PC-3 (cell line): ENCODE measurements around the gene DCLK1. TPM values are rescaled to one million over a fixed set of nuclear protein-coding genes. Genes with fewer than 3 reads are reported as not detected.

Source experiments
- ATAC-seq: fragments of 200-7000 bp; cut with Tn5 transposase; 2 replicates; pipeline ENCODE4 v1.9.1; 2020; ENCODE audit warnings: mild to moderate bottlenecking, moderate library complexity
- BruUV-seq: library from RNA; stranded (reverse); fragments of 400-500 nt; replicated peaks from 2 replicates; lab custom pipeline; 2021; lab: Mats Ljungman, UMichigan
- CTCF ChIA-PET: fragments of 300-600 bp; sonication (Branson Sonifier 250); formaldehyde crosslinking; loops from one replicate; lab custom pipeline; 2022; ENCODE audit warnings: antibody characterized with exemption; lab: Charles Lee
- POLR2A ChIA-PET: fragments of 300-600 bp; sonication (Branson Sonifier 250); formaldehyde crosslinking; loops from one replicate; lab custom pipeline; 2022; ENCODE audit warnings: antibody characterized with exemption; ENCODE audit not compliant: unreplicated experiment; lab: Charles Lee
- DNase-seq: peaks from one replicate; pipeline ENCODE4 v3.0.0-alpha.2; 2015
- H2AFZ ChIP-seq: fragments of 300-600 bp; sonication (generic); 2 replicates; pipeline ENCODE4 v1.6.0; 2016; ENCODE audit warnings: antibody characterized with exemption, low read length
- H3F3A ChIP-seq: fragments of 300-600 bp; sonication (generic); one replicate; pipeline ENCODE4 v1.6.0; 2017; ENCODE audit warnings: antibody characterized with exemption, low read length, control low read depth, mild to moderate bottlenecking; ENCODE audit not compliant: unreplicated experiment
- H3K27ac ChIP-seq: fragments of 300-600 bp; sonication (generic); 2 replicates; pipeline ENCODE4 v1.5.1; 2016; ENCODE audit warnings: mild to moderate bottlenecking, low read length
- H3K27me3 ChIP-seq: fragments of 300-600 bp; sonication (generic); 2 replicates; pipeline ENCODE4 v1.6.1; 2016; ENCODE audit warnings: low read length, mixed read lengths
- H3K36me3 ChIP-seq: fragments of 300-600 bp; sonication (generic); 2 replicates; pipeline ENCODE4 v1.6.1; 2016; ENCODE audit warnings: low read depth, mixed run types, low read length, mixed read lengths
- H3K4me1 ChIP-seq: fragments of 300-600 bp; sonication (generic); 2 replicates; pipeline ENCODE4 v1.5.1; 2016; ENCODE audit warnings: low read length; ENCODE audit not compliant: insufficient read depth
- H3K4me2 ChIP-seq: fragments of 300-600 bp; sonication (generic); 2 replicates; pipeline ENCODE4 v1.6.0; 2016; ENCODE audit warnings: low read length
- H3K4me3 ChIP-seq: fragments of 300-600 bp; sonication (generic); 2 replicates; pipeline ENCODE4 v1.5.1; 2016; ENCODE audit warnings: mild to moderate bottlenecking, low read length, mixed read lengths
- H3K79me2 ChIP-seq: fragments of 300-600 bp; sonication (generic); 2 replicates; pipeline ENCODE4 v1.6.1; 2017; ENCODE audit warnings: low read length, mixed read lengths
- H3K9ac ChIP-seq: fragments of 300-600 bp; sonication (generic); 2 replicates; pipeline ENCODE4 v1.6.0; 2016; ENCODE audit warnings: mild to moderate bottlenecking, low read length
- H3K9me2 ChIP-seq: fragments of 300-600 bp; sonication (generic); replicated peaks from 2 replicates; pipeline ENCODE4 v1.6.1; 2016; ENCODE audit warnings: mixed run types, low read length, mixed read lengths
- H3K9me3 ChIP-seq: fragments of 300-600 bp; sonication (generic); 2 replicates; pipeline ENCODE4 v1.6.1; 2016; ENCODE audit warnings: low read length, mixed read lengths
- H4K20me1 ChIP-seq: fragments of 300-600 bp; sonication (generic); 2 replicates; pipeline ENCODE4 v1.6.1; 2016; ENCODE audit warnings: low read length, mixed read lengths
- EZH2 ChIP-seq: fragments of 300-600 bp; sonication (generic); IDR thresholded peaks from one replicate; pipeline ENCODE4 v1.6.1; 2017; ENCODE audit warnings: antibody characterized with exemption, mild to moderate bottlenecking, low read length; ENCODE audit not compliant: unreplicated experiment
- EZH2phosphoT487 ChIP-seq: fragments of 300-600 bp; sonication (generic); IDR thresholded peaks from 2 replicates; pipeline ENCODE4 v1.6.1; 2018; ENCODE audit warnings: mild to moderate bottlenecking, antibody characterized with exemption, low read length, borderline replicate concordance
- intact Hi-C: fragments of 100-400 bp; cut with micrococcal nuclease; formaldehyde crosslinking; loops from 2 replicates; pipeline ENCODE4 v1.9.0; 2023
- total RNA-seq: library from RNA; depleted of rRNA; stranded (reverse); fragments of >200 nt; gene quantifications from 2 replicates; pipeline ENCODE4 v1.2.3, GENCODE V29; 2014
- TF ChIP-seq, protein P1 (sequence below): fragments of 300-600 bp; sonication (generic); conservative IDR thresholded peaks from 2 replicates; pipeline ENCODE4 v1.5.1; 2017; ENCODE audit warnings: antibody characterized with exemption, low read depth, mild to moderate bottlenecking, low read length

Gene DCLK1
- total RNA-seq, 1 experiment from 2014 or later, result not detected

DNA sequence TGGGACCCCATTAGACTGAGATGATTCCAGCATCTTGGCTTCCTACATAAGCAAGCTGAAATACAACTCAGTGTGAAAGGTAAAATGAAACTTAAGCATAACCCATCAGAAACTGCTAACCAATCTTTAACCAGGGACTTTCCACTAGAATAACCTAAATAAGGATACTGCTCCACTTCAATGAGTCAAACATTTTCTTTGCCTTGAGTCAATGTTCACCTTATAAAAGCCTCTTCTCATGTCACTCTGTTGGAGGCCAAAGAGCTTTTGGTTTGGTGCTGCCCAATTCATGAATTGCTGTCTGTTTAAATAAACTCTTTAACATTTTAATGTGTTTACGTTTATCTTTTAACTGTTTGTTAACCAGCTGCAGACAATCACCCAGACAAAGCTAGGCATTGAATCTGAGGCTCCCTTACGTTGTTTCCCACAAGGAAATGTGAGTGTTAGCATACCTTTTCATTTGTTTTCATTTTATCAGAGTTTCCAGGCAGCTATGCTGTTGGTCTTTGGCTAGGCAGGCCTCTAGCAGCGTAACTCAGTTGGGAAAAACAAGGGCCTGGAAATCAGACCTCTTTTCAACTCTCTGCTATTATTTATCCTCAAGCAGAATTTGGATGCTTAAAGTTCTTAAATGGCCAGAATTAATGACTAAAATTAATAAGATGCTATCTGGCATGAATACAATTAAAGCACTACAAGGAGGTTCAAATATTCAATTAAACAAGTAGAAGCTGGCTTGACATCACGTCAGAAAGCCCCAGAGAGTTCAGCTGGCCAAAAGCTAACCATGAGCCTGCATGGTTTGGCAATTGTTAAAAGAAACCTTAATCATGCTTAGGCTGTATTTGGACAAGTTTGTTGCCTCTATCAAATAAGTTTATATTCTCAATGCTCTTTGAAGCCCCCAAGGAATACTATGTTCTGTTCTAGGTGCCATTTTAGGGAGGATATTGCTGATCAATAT is 200.2 kb downstream of the DCLK1 start:
- H2AFZ ChIP-seq, result no peak overlapping the region
- no peak for TF ChIP-seq EZH2phosphoT487
- TF ChIP-seq, protein P1, sequence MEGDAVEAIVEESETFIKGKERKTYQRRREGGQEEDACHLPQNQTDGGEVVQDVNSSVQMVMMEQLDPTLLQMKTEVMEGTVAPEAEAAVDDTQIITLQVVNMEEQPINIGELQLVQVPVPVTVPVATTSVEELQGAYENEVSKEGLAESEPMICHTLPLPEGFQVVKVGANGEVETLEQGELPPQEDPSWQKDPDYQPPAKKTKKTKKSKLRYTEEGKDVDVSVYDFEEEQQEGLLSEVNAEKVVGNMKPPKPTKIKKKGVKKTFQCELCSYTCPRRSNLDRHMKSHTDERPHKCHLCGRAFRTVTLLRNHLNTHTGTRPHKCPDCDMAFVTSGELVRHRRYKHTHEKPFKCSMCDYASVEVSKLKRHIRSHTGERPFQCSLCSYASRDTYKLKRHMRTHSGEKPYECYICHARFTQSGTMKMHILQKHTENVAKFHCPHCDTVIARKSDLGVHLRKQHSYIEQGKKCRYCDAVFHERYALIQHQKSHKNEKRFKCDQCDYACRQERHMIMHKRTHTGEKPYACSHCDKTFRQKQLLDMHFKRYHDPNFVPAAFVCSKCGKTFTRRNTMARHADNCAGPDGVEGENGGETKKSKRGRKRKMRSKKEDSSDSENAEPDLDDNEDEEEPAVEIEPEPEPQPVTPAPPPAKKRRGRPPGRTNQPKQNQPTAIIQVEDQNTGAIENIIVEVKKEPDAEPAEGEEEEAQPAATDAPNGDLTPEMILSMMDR, result no peak
- TF ChIP-seq EZH2, result no peak
- no peak overlapping the region for H3K4me2 ChIP-seq
- no peaks in the 10 kb centered on the region for H3K79me2 ChIP-seq
- H3K27ac ChIP-seq, result no peak overlapping the region
- H3K9me2 ChIP-seq, result no peaks in the 10 kb centered on the region
- ATAC-seq, result no peak
- POLR2A ChIA-PET, result no interaction called here
- H3K27me3 ChIP-seq, result no peaks in the 10 kb centered on the region
- CTCF ChIA-PET, result interaction anchor here (0.7 kb wide), 1 partner anchor 9 kb away, joined by 3 read pairs; no protein-coding TSS in a partner anchor
- no peak for DNase-seq
- H3K36me3 ChIP-seq, result no peaks in the 10 kb centered on the region
- no peaks in the 10 kb centered on the region for H4K20me1 ChIP-seq
- H3F3A ChIP-seq, result no peaks in the 10 kb centered on the region
- no peak overlapping the region for H3K9ac ChIP-seq
- H3K9me3 ChIP-seq, result no peaks in the 10 kb centered on the region
- intact Hi-C loops, result no loop called here
- no peak overlapping the region for H3K4me3 ChIP-seq
- H3K4me1 ChIP-seq, result 0 out of 2 replicates have a peak, but pooled peaks cover 3% of the 10 kb centered on the region
- BruUV-seq, result no TSS peak

DNA sequence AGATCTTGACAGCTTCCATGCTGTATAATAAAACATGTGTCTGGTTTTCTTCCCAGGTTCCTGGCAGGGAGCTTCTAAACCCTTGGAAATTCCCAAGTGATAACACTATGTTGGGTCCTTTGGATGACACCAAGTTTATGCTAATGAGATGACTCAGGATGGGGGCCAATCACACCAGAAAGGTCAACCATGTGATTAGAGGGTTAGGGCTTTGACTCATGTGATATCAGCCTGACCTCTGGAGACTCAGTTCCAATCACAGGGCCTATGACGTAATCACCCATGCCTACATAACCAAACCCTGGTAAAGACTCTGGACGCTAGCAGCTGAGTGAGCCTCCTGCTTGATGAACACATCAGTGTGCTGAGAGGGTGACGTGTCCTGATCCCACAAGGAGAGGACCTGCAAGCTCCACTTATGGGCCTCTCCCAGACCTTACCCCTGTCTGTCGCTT is 203.6 kb downstream of the DCLK1 start:
- no peaks in the 10 kb centered on the region for H3F3A ChIP-seq
- ChIA-PET CTCF (no interaction called here), POLR2A (no interaction called here)
- BruUV-seq, result no TSS peak
- H3K9me3 ChIP-seq, result no peaks in the 10 kb centered on the region
- no peak for ATAC-seq
- no peak overlapping the region for H3K9ac ChIP-seq
- H3K4me2 ChIP-seq, result no peak overlapping the region
- H3K4me1 ChIP-seq, result peaks cover 18% of the 10 kb centered on the region
- H3K27me3 ChIP-seq, result no peaks in the 10 kb centered on the region
- H3K9me2 ChIP-seq, result no peaks in the 10 kb centered on the region
- no peaks in the 10 kb centered on the region for H3K36me3 ChIP-seq
- no peak overlapping the region for H2AFZ ChIP-seq
- H3K27ac ChIP-seq, result no peak overlapping the region
- intact Hi-C loops, result no loop called here
- no peak overlapping the region for H3K4me3 ChIP-seq
- TF ChIP-seq, protein P1, result no peak
- TF ChIP-seq EZH2phosphoT487 (no peak), EZH2 (no peak)
- no peak for DNase-seq
- no peaks in the 10 kb centered on the region for H3K79me2 ChIP-seq
- H4K20me1 ChIP-seq, result no peaks in the 10 kb centered on the region

DNA sequence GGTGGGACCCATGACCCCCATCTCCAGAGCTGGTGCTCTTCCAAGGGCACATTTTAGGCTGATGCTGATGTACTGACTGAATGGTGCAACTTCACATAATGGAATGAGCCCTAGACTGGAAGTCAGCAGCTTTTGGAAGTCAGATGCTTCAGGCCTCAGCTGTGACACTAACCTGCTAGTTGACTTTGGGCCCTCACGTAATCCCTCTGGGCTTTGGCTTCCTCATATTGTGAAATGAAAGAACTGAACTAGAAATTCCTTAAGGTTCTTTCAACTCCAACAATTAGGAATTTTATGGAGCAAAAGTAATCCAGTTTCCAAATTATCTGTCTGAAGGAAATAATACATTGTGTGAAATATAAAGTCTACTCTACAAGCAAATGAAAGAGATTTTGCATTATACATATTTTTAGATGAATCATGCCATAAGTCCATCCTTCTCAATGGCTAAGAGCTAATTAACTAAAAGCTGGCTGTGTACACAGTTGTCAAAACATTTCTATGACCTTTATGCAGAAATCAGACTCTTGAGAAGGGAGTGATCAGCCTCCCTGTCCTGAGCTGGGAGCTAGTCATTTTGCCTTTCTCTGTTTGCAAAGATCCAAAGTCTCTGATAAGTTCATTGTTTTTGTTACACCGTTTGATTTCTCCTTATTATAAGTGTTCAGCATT is 204.2 kb downstream of the DCLK1 start:
- CTCF ChIA-PET, result no interaction called here
- H3K4me2 ChIP-seq, result no peak overlapping the region
- TF ChIP-seq, protein P1, result no peak
- TF ChIP-seq EZH2phosphoT487, result no peak
- TF ChIP-seq EZH2, result no peak

More for the DNA sequence above, 204.2 kb downstream of the DCLK1 start:
- DNase-seq (no peak), ATAC-seq (no peak)
- BruUV-seq, result no TSS peak
- no peak overlapping the region for H3K9ac ChIP-seq
- H3K36me3 ChIP-seq, result no peaks in the 10 kb centered on the region
- POLR2A ChIA-PET, result no interaction called here
- H3K79me2 ChIP-seq, result no peaks in the 10 kb centered on the region
- intact Hi-C loops, result no loop called here
- H4K20me1 ChIP-seq, result no peaks in the 10 kb centered on the region
- no peaks in the 10 kb centered on the region for H3F3A ChIP-seq
- no peaks in the 10 kb centered on the region for H3K27me3 ChIP-seq
- no peaks in the 10 kb centered on the region for H3K9me3 ChIP-seq
- H3K4me3 ChIP-seq, result no peak overlapping the region
- no peaks in the 10 kb centered on the region for H3K9me2 ChIP-seq
- H3K27ac ChIP-seq, result no peak overlapping the region
- no peak overlapping the region for H2AFZ ChIP-seq
- H3K4me1 ChIP-seq, result peaks cover 19% of the 10 kb centered on the region
